Gastrocnemius medialis (tissue), 4 donors: ENCODE results near the gene ZNF516.

Experiments
- CTCF ChIP-seq, 5 experiments: fragments of 450-650 bp in 3 of 5; fragments of 200-600 bp in 2 of 5; sonication (generic) in 2 of 5; IDR thresholded peaks in 4 of 5; conservative IDR thresholded peaks in 1 of 5; 1 replicate in 4 of 5; 2 replicates in 1 of 5; pipeline ENCODE4 v1.5.1; 2016 to 2019; ENCODE audit warnings: antibody characterized with exemption in 5 of 5, mild to moderate bottlenecking in 3 of 5, moderate library complexity in 3 of 5
- POLR2A ChIP-seq, 2 donors: fragments of 450-650 bp; IDR thresholded peaks; one replicate each; pipeline ENCODE4 v1.6.1; 2017; ENCODE audit warnings: antibody characterized with exemption in 2 of 2, mild to moderate bottlenecking in 2 of 2, moderate library complexity in 2 of 2

- TF ChIP-seq POLR2A (IDR thresholded peaks at IDR 0.05) (no peak), CTCF (IDR thresholded peaks at IDR 0.05 in 4 of 5, conservative IDR thresholded peaks at IDR 0.05 in 1 of 5) (no peak)
These were observed 96.7 kb downstream of the ZNF516 start for GRCh38 chr18:76398295-76398694.
